ENCODE results near the gene TSPAN33.

GRCh38 chr7:129210989-129211312 lies 66.4 kb downstream of the TSPAN33 start:
- no peak for TF ChIP-seq EP300 (IDR thresholded peaks at IDR 0.05)
- TF ChIP-seq POLR2AphosphoS5 (IDR thresholded peaks at IDR 0.05), result no peak
- TF ChIP-seq, protein P1, sequence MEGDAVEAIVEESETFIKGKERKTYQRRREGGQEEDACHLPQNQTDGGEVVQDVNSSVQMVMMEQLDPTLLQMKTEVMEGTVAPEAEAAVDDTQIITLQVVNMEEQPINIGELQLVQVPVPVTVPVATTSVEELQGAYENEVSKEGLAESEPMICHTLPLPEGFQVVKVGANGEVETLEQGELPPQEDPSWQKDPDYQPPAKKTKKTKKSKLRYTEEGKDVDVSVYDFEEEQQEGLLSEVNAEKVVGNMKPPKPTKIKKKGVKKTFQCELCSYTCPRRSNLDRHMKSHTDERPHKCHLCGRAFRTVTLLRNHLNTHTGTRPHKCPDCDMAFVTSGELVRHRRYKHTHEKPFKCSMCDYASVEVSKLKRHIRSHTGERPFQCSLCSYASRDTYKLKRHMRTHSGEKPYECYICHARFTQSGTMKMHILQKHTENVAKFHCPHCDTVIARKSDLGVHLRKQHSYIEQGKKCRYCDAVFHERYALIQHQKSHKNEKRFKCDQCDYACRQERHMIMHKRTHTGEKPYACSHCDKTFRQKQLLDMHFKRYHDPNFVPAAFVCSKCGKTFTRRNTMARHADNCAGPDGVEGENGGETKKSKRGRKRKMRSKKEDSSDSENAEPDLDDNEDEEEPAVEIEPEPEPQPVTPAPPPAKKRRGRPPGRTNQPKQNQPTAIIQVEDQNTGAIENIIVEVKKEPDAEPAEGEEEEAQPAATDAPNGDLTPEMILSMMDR (IDR thresholded peaks at IDR 0.05), result no peak
